ENCODE measurements around the gene GTPBP10.

- TF ChIP-seq CTCF (IDR thresholded peaks at IDR 0.05 in 4 of 5, conservative IDR thresholded peaks at IDR 0.05 in 1 of 5) (no peak), POLR2A (IDR thresholded peaks at IDR 0.05) (no peak)
Measured at GRCh38 chr7:90401989-90402388, 55.5 kb downstream of the GTPBP10 start.
